ENCODE measurements around the gene STMN1. TPM values are rescaled to one million over a fixed set of nuclear protein-coding genes. Genes with fewer than 3 reads are reported as not detected.

The STMN1 gene
- total RNA-seq, result 91.8 TPM

DNA sequence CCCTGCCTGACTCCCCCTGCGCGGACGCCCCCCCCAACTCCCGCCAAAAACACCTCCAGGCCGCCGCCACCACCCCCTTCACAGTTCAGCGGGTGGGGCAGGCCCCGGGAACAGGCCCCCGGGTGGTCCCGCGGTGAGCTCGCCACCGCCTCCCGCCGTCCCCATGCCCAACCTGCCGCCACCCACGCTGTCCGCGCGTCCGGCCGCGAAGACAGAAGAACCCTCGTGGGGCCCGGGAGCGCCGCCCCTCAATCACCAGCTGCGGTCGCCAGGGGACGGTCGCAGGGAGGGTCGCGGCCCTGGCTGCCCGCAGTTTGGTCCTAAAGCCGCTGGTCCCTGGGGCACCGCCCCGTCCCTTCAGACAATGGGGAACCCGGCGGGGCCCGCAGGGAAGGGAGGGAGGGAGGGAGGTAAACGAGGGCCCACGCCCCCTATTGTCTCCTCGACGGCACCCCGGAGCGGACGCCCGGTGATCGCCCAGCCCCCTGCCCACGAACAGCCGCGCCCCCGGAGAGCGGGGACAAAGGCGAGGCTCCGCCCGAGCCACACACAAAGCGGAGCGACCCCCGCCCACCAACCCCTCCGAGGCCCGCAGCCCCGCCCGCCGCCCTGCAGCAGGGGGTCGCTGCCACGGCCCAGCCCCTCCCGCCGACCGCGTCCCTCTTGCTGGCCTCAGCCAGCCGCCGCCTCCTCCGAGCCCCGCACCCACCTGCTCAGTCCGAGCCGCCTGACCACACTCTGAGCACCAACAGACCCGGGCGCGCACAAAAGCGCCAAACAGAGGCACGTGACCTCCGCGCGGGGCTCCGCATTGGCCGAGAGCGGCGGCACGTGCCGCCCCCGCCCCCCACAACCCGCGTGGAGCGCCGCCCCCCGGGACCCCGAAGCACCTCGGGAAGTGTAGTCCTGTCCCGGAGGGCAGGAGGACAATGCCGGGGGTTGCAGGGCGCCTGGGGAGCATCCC is at the start of gene STMN1:
Gene STMN1, minus strand, starts transcription at position 740 of the 964 bp plus-strand sequence. CDS start 1,743 bp downstream, outside the sequence.
- Histone ChIP-seq H3K27ac (peak within 1 kb of the TSS; percentile 88), H3K27me3 (no peaks in the 10 kb centered on the region), H3K4me1 (peaks cover 23% of the 10 kb centered on the region), H3K36me3 (peaks cover 0 to 3% of the 10 kb centered on the region in 2 donors), H3K4me3 (peak within 1 kb of the TSS; percentile 70 to 73), H3K9me3 (no peaks in the 10 kb centered on the region)
- TF ChIP-seq POLR2A (IDR thresholded peaks at IDR 0.05) (peak; percentile 89 to 90), POLR2AphosphoS5 (IDR thresholded peaks at IDR 0.05; ENCODE audit: insufficient read depth in 1 of 2, low read depth in 1 of 2) (peak in 1 of 2 donors; percentile 83)
- TF ChIP-seq, protein P1, sequence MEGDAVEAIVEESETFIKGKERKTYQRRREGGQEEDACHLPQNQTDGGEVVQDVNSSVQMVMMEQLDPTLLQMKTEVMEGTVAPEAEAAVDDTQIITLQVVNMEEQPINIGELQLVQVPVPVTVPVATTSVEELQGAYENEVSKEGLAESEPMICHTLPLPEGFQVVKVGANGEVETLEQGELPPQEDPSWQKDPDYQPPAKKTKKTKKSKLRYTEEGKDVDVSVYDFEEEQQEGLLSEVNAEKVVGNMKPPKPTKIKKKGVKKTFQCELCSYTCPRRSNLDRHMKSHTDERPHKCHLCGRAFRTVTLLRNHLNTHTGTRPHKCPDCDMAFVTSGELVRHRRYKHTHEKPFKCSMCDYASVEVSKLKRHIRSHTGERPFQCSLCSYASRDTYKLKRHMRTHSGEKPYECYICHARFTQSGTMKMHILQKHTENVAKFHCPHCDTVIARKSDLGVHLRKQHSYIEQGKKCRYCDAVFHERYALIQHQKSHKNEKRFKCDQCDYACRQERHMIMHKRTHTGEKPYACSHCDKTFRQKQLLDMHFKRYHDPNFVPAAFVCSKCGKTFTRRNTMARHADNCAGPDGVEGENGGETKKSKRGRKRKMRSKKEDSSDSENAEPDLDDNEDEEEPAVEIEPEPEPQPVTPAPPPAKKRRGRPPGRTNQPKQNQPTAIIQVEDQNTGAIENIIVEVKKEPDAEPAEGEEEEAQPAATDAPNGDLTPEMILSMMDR (IDR thresholded peaks at IDR 0.05), result no peak
- intact Hi-C loops (cut with DNase I), result loop anchor here (5.0 kb wide), 1 partner anchor 91 kb away; the partner anchor contains the start of gene PAFAH2
- DNase-seq (ENCODE audit: extremely low spot score in 2 of 2), result peak in 1 of 2 donors; percentile 92

DNA sequence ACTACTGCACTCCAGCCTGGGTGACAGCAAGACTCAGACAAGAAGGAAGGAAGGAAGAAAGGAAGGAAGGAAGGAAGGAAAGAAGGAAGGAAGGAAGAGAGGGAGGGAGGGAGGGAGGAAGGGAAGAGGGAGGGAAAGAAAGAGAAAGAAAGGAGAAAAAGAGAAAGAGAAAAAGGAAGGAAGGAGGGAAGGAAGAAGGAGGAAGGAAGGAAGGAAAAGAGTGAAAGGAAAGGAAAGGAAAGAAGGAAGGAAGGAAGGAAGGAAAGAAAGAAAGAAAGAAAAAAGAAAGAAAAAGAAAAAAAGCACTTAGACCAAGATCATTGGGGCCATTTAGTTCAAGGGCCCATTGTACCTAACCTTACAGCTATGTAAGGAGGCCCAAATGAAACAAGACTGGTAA is 49.3 kb upstream of the STMN1 start:
- H3K4me3 ChIP-seq, result no peak overlapping the region
- TF ChIP-seq, protein P1 (IDR thresholded peaks at IDR 0.05), result no peak
- TF ChIP-seq POLR2AphosphoS5 (IDR thresholded peaks at IDR 0.05; ENCODE audit: insufficient read depth in 1 of 2, low read depth in 1 of 2), result no peak
- TF ChIP-seq POLR2A (IDR thresholded peaks at IDR 0.05), result no peak
- intact Hi-C loops (cut with DNase I), result no loop called here
- H3K4me1 ChIP-seq, result no peaks in the 10 kb centered on the region
- H3K27me3 ChIP-seq, result no peaks in the 10 kb centered on the region
- H3K9me3 ChIP-seq, result no peaks in the 10 kb centered on the region
- no peak overlapping the region for H3K27ac ChIP-seq
- peaks cover 0 to 13% of the 10 kb centered on the region in 2 donors for H3K36me3 ChIP-seq
- DNase-seq (ENCODE audit: extremely low spot score in 2 of 2), result no peak

DNA sequence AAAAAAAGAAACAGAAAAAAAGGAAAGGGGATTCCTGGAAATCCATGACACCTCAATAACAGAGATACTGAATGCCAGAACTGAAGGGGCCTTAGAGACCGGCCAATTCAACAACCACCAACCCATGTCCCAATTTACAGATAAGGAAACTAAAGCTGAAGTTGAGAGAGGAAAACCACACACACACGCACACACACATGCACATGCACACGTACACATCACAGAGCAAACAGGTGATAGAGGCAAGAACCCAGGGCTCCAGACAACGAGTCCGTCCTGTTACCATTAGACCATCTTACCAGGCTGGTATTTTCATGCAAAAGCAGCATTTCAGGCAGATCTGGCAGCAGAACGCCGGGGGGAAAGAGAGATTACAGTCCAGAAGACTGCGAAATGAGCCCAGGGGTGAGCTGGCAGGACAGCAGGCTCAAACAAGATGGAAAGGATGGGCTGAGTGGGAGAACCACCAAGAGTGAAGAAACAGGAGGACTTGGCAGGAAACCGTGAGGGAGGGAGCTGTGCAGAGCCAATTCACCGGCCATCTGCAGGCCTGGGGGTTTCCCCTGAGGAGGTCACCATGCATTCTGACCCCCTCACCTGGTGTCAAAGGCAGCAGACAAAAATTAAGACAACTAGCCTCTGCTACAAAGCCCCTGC is 48.2 kb upstream of the STMN1 start:
- intact Hi-C loops (cut with DNase I), result no loop called here
- peaks cover 0 to 5% of the 10 kb centered on the region in 2 donors for H3K36me3 ChIP-seq
- H3K4me3 ChIP-seq, result no peak overlapping the region
- TF ChIP-seq POLR2AphosphoS5 (IDR thresholded peaks at IDR 0.05; ENCODE audit: insufficient read depth in 1 of 2, low read depth in 1 of 2), result no peak
- TF ChIP-seq, protein P1 (IDR thresholded peaks at IDR 0.05), result no peak
- TF ChIP-seq POLR2A (IDR thresholded peaks at IDR 0.05), result no peak
- DNase-seq (ENCODE audit: extremely low spot score in 2 of 2), result no peak
- no peaks in the 10 kb centered on the region for H3K27me3 ChIP-seq
- H3K9me3 ChIP-seq, result no peaks in the 10 kb centered on the region
- H3K27ac ChIP-seq, result no peak overlapping the region
- H3K4me1 ChIP-seq, result no peaks in the 10 kb centered on the region

DNA sequence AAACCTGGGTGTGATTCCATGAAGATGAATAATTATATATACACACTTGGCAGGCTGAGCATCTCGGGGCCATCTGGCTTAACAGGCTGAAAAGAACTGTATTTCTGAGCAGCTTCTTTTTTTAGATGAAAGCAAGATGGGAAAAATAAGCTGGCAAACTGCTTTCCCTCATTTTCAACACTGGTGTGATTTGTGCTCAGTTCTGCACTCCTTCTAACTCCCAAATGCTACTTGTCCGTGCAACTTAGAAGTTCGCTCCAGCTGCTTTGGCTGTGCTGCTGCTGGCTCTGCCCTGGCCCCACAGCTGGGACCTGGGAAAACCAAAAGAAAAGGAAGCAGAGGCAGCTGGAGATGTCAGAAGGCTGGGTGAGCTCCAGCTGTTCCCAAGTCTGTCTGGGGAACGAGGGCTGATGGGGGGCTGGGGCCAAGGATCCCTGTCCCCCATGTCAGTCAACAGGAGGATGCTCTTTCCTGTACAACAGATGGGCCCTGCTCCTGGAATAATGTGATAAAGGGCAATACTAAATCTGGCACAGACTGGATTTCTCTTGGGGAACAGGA is 46.7 kb upstream of the STMN1 start:
- DNase-seq (ENCODE audit: extremely low spot score in 2 of 2), result no peak
- intact Hi-C loops (cut with DNase I), result no loop called here
- no peak overlapping the region for H3K27ac ChIP-seq

More for the DNA sequence above, 46.7 kb upstream of the STMN1 start:
- Histone ChIP-seq H3K4me1 (no peaks in the 10 kb centered on the region), H3K36me3 (peaks cover 0 to under 1% of the 10 kb centered on the region in 2 donors), H3K4me3 (no peak overlapping the region), H3K9me3 (no peaks in the 10 kb centered on the region), H3K27me3 (no peaks in the 10 kb centered on the region)
- TF ChIP-seq POLR2A (IDR thresholded peaks at IDR 0.05) (no peak), POLR2AphosphoS5 (IDR thresholded peaks at IDR 0.05; ENCODE audit: insufficient read depth in 1 of 2, low read depth in 1 of 2) (no peak)
- TF ChIP-seq, protein P1 (IDR thresholded peaks at IDR 0.05), result no peak
